Caco-2 (cell line): ENCODE results near the gene CCDC60. TPM values are rescaled to one million over a fixed set of nuclear protein-coding genes. Genes with fewer than 3 reads are reported as not detected.

Experiments used
- BruUV-seq: library from RNA; stranded (reverse); fragments of 400-500 nt; replicated peaks from 2 replicates; lab custom pipeline; 2021; lab: Mats Ljungman, UMichigan
- CTCF ChIA-PET: fragments of 300-600 bp; sonication (Branson Sonifier 250); formaldehyde crosslinking; loops from one replicate; lab custom pipeline; 2022; ENCODE audit warnings: antibody characterized with exemption; lab: Charles Lee
- POLR2A ChIA-PET: fragments of 300-600 bp; sonication (Branson Sonifier 250); formaldehyde crosslinking; loops from one replicate; lab custom pipeline; 2022; ENCODE audit warnings: antibody characterized with exemption; lab: Charles Lee
- DNase-seq, 2 experiments: peaks; one replicate each; pipeline versions ENCODE4 v3.0.0 to v3.0.0-alpha.2; 2020 to 2022
- H3K27me3 ChIP-seq: replicated peaks from 2 replicates; pipeline ENCODE4 v1.6.0; 2011; ENCODE audit warnings: low read length; ENCODE audit not compliant: control insufficient read depth, insufficient read depth
- H3K36me3 ChIP-seq: 2 replicates; pipeline ENCODE4 v1.5.1; 2011; ENCODE audit warnings: low read length; ENCODE audit not compliant: control insufficient read depth, insufficient read depth
- H3K4me1 ChIP-seq: fragments of 250-450 bp; sonication (Bioruptor Pico); 2 replicates; pipeline ENCODE4 v1.5.1; 2020; ENCODE audit warnings: mild to moderate bottlenecking
- H3K4me3 ChIP-seq: 2 replicates; pipeline ENCODE4 v1.5.1; 2011; ENCODE audit warnings: low read depth, mild to moderate bottlenecking, control low read depth, low read length
- H3K9me3 ChIP-seq: fragments of 250-450 bp; sonication (Bioruptor Pico); 2 replicates; pipeline ENCODE4 v1.5.1; 2020; ENCODE audit warnings: mild to moderate bottlenecking, moderate library complexity
- H3K27ac Mint-ChIP-seq: one replicate; pipeline ENCODE4 v1.8.0; 2022; ENCODE audit warnings: mixed read lengths; ENCODE audit not compliant: unreplicated experiment
- H3K27me3 Mint-ChIP-seq: one replicate; pipeline ENCODE4 v1.8.0; 2022; ENCODE audit warnings: mixed read lengths; ENCODE audit not compliant: insufficient read depth, unreplicated experiment
- H3K36me3 Mint-ChIP-seq: one replicate; pipeline ENCODE4 v1.8.0; 2022; ENCODE audit warnings: mild to moderate bottlenecking, mixed read lengths; ENCODE audit not compliant: insufficient read depth, unreplicated experiment
- H3K4me1 Mint-ChIP-seq: one replicate; pipeline ENCODE4 v1.8.0; 2022; ENCODE audit warnings: low read depth, mixed read lengths; ENCODE audit not compliant: unreplicated experiment
- H3K4me3 Mint-ChIP-seq: one replicate; pipeline ENCODE4 v1.8.0; 2022; ENCODE audit warnings: mild to moderate bottlenecking, moderate library complexity, mixed read lengths; ENCODE audit not compliant: unreplicated experiment
- H3K9me3 Mint-ChIP-seq: one replicate; pipeline ENCODE4 v1.8.0; 2022; ENCODE audit warnings: mixed read lengths; ENCODE audit not compliant: unreplicated experiment
- intact Hi-C: fragments of 100-400 bp; cut with micrococcal nuclease; formaldehyde crosslinking; loops from one replicate; pipeline ENCODE4 v1.10.0; 2022; ENCODE audit not compliant: unreplicated experiment
- total RNA-seq: library from RNA; stranded (reverse); gene quantifications from 2 replicates; pipeline ENCODE4 v1.2.3, GENCODE V29; 2022
- TF ChIP-seq, protein P1 (sequence below), 2 experiments: fragments of 200-600 bp in 1 of 2; IDR thresholded peaks; 1 replicate in 1 of 2; 2 replicates in 1 of 2; pipeline versions ENCODE4 v1.5.1 to v1.8.0; 2011 to 2022; ENCODE audit warnings: antibody characterized with exemption in 1 of 2, control low read depth in 1 of 2, inconsistent platforms in 1 of 2, low read depth in 1 of 2, low read length in 1 of 2, mild to moderate bottlenecking in 1 of 2, moderate library complexity in 1 of 2; ENCODE audit not compliant: insufficient read depth in 1 of 2, severe bottlenecking in 1 of 2, unreplicated experiment in 1 of 2

CCDC60 gene
- total RNA-seq, 1 experiment from 2014 or later = not detected

DNA sequence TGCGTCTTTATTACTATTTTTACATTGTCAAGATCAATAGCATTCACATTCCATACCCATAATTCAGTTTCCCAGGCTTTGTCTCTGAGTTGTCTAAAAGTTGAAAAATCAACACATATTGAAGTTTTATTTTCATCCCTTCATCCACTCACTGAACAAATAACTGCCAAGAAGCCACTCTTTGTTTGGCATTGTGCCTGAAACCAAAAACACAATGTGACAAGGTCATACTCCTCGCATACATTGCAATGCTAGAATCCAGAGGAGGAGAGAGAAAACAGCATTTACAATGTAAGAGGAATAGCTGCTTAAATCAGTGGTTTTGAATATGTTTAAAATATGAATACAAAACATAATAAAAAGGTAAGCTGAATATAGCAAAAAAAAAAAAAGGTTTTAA, 71.8 kb downstream of the CCDC60 start:
- H3K27me3 ChIP-seq = no peaks in the 10 kb centered on the region; the same call in 1 of the 2 replicates
- Mint-ChIP-seq H3K27ac (no peak overlapping the region), H3K27me3 (peaks cover 9% of the 10 kb centered on the region), H3K36me3 (no peaks in the 10 kb centered on the region), H3K9me3 (no peaks in the 10 kb centered on the region), H3K4me3 (no peak overlapping the region), H3K4me1 (peaks cover 12% of the 10 kb centered on the region)
- H3K36me3 ChIP-seq = no peaks in the 10 kb centered on the region
- intact Hi-C loops = no loop called here
- ChIA-PET CTCF (no interaction called here), POLR2A (interaction anchor here (0.6 kb wide), 1 partner anchor 56 kb away, joined by 3 read pairs; no protein-coding TSS in a partner anchor)
- TF ChIP-seq, protein P1, sequence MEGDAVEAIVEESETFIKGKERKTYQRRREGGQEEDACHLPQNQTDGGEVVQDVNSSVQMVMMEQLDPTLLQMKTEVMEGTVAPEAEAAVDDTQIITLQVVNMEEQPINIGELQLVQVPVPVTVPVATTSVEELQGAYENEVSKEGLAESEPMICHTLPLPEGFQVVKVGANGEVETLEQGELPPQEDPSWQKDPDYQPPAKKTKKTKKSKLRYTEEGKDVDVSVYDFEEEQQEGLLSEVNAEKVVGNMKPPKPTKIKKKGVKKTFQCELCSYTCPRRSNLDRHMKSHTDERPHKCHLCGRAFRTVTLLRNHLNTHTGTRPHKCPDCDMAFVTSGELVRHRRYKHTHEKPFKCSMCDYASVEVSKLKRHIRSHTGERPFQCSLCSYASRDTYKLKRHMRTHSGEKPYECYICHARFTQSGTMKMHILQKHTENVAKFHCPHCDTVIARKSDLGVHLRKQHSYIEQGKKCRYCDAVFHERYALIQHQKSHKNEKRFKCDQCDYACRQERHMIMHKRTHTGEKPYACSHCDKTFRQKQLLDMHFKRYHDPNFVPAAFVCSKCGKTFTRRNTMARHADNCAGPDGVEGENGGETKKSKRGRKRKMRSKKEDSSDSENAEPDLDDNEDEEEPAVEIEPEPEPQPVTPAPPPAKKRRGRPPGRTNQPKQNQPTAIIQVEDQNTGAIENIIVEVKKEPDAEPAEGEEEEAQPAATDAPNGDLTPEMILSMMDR (IDR thresholded peaks at IDR 0.05; ENCODE audit: insufficient read depth in 1 of 2, low read depth in 1 of 2, low read length in 1 of 2, severe bottlenecking in 1 of 2, unreplicated experiment in 1 of 2) = no peak
- H3K4me1 ChIP-seq = peaks cover 9% of the 10 kb centered on the region; the same call in 1 of the 2 replicates
- no TSS peak for BruUV-seq
- H3K9me3 ChIP-seq = no peaks in the 10 kb centered on the region
- no peak for DNase-seq
- H3K4me3 ChIP-seq = no peak overlapping the region

DNA sequence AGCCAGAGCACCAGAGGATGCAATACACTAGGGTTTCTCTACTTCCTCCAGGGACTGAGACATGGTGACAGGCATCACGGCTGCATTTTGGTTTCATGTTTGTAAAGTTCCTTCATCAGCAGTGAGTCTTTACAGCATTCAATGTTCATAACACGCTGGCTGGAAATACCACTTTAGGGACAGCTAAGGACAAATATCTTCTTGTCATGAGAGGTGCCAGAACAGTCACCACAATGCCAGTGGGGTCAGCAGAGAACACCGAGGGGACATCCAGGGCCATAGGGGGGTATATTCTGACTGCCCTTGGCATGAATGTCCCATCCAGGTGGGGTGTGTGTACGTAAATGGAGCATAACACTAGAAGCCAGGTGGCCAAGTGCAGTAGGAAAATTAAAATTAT, 72.3 kb downstream of the CCDC60 start:
- no peak for DNase-seq
- BruUV-seq = no TSS peak
- POLR2A ChIA-PET = interaction anchor here (0.6 kb wide), 1 partner anchor 56 kb away, joined by 3 read pairs; no protein-coding TSS in a partner anchor
- no peaks in the 10 kb centered on the region for H3K36me3 ChIP-seq
- H3K27ac Mint-ChIP-seq = no peak overlapping the region
- H3K27me3 ChIP-seq = no peaks in the 10 kb centered on the region; the same call in 1 of the 2 replicates
- TF ChIP-seq, protein P1 (IDR thresholded peaks at IDR 0.05; ENCODE audit: insufficient read depth in 1 of 2, low read depth in 1 of 2, low read length in 1 of 2, severe bottlenecking in 1 of 2, unreplicated experiment in 1 of 2) = no peak
- peaks cover 9% of the 10 kb centered on the region for H3K27me3 Mint-ChIP-seq
- no peaks in the 10 kb centered on the region for H3K9me3 Mint-ChIP-seq
- peaks cover 16% of the 10 kb centered on the region for H3K4me1 Mint-ChIP-seq
- no peaks in the 10 kb centered on the region for H3K9me3 ChIP-seq
- no peaks in the 10 kb centered on the region for H3K36me3 Mint-ChIP-seq
- H3K4me3 ChIP-seq = no peak overlapping the region
- no peak overlapping the region for H3K4me3 Mint-ChIP-seq
- CTCF ChIA-PET = no interaction called here
- peaks cover 9% of the 10 kb centered on the region; the same call in 1 of the 2 replicates for H3K4me1 ChIP-seq
- intact Hi-C loops = no loop called here

DNA sequence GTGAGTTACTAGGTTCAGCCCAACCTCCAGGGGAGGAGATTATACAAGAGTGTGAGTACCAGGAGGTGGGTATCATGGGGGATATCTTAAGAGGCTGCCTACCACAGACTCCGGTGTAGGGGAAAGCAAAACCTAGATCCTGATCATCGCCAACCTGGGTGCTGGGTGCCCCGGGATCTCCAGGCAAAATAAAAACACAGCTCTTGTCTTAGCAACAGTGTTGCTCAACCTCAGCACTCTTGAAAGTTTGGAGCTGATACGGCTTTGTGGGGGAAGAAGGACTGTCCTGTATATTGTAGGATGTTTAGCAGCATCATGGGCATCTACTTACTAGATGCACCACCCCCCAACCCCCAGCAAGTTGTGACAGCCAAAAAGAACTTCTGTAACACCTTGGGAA, 74.5 kb downstream of the CCDC60 start:
- ChIA-PET CTCF (no interaction called here), POLR2A (no interaction called here)
- Histone ChIP-seq H3K9me3 (no peaks in the 10 kb centered on the region), H3K27me3 (no peaks in the 10 kb centered on the region), H3K4me3 (no peak overlapping the region), H3K36me3 (no peaks in the 10 kb centered on the region), H3K4me1 (peaks cover 9% of the 10 kb centered on the region; the same call in 1 of the 2 replicates)
- H3K27me3 Mint-ChIP-seq = peaks cover 2% of the 10 kb centered on the region
- BruUV-seq = no TSS peak
- H3K4me3 Mint-ChIP-seq = no peak overlapping the region
- no peak for DNase-seq
- TF ChIP-seq, protein P1 (IDR thresholded peaks at IDR 0.05; ENCODE audit: insufficient read depth in 1 of 2, low read depth in 1 of 2, low read length in 1 of 2, severe bottlenecking in 1 of 2, unreplicated experiment in 1 of 2) = no peak
- H3K9me3 Mint-ChIP-seq = no peaks in the 10 kb centered on the region
- H3K4me1 Mint-ChIP-seq = peaks cover 16% of the 10 kb centered on the region
- intact Hi-C loops = no loop called here
- no peaks in the 10 kb centered on the region for H3K36me3 Mint-ChIP-seq
- no peak overlapping the region for H3K27ac Mint-ChIP-seq
